ENCODE measurements around the gene PRDM1. TPM values are rescaled to one million over a fixed set of nuclear protein-coding genes. Genes with fewer than 3 reads are reported as not detected.

The PRDM1 gene
- total and polyA plus RNA-seq, 2 donors (not counting 1 experiment from before 2014, with no cell fraction given): 2.8 to 5.4 TPM

GRCh38 chr6:106101466-106101865, 15.3 kb downstream of the PRDM1 start:
- no peak for DNase-seq (ENCODE audit: low read depth in 2 of 2)
- no peaks in the 10 kb centered on the region for H3K79me2 ChIP-seq (ENCODE audit: control insufficient read depth, insufficient read depth, low read length)
- peaks cover 12% of the 10 kb centered on the region for H3K36me3 ChIP-seq (ENCODE audit: control insufficient read depth, insufficient read depth, low read length)

GRCh38 chr6:106102034-106102433, 15.9 kb downstream of the PRDM1 start:
- DNase-seq (ENCODE audit: low read depth in 2 of 2): no peak
- Histone ChIP-seq H3K36me3 (ENCODE audit: control insufficient read depth, insufficient read depth, low read length) (peaks cover 13% of the 10 kb centered on the region), H3K79me2 (ENCODE audit: control insufficient read depth, insufficient read depth, low read length) (no peaks in the 10 kb centered on the region), H3K27me3 (ENCODE audit: control insufficient read depth, insufficient read depth, low read length) (no peaks in the 10 kb centered on the region), H3K4me3 (replicated peaks in 1 of 4; ENCODE audit: control extremely low read depth in 1 of 4, insufficient read depth in 1 of 4, low read depth in 3 of 4, low read length in 4 of 4) (no peak overlapping the region), H3K9me3 (ENCODE audit: control insufficient read depth, insufficient read depth, low read depth, low read length) (no peaks in the 10 kb centered on the region), H3K27ac (ENCODE audit: insufficient read depth, low read length) (no peak overlapping the region), H3K9ac (ENCODE audit: insufficient read depth, low read length) (no peak overlapping the region), H2AFZ (ENCODE audit: low read length) (no peak overlapping the region), H4K20me1 (ENCODE audit: control insufficient read depth, extremely low read depth, insufficient read depth, low read length) (no peaks in the 10 kb centered on the region), H3K4me1 (ENCODE audit: control insufficient read depth, extremely low read depth, insufficient read depth, low read length) (peaks cover 3% of the 10 kb centered on the region), H3K4me2 (ENCODE audit: extremely low read depth, insufficient read depth, low read length) (no peak overlapping the region)
- TF ChIP-seq CTCF (conservative IDR thresholded peaks at IDR 0.05 in 1 of 2, IDR thresholded peaks at IDR 0.05 in 1 of 2; ENCODE audit: low read depth in 1 of 2, low read length in 2 of 2): no peak
- TF ChIP-seq EZH2 (IDR thresholded peaks at IDR 0.05; ENCODE audit: low read length, missing control alignments): no peak

More at GRCh38 chr6:106101466-106101865, 15.3 kb downstream of the PRDM1 start:
- Histone ChIP-seq H3K27me3 (ENCODE audit: control insufficient read depth, insufficient read depth, low read length) (no peaks in the 10 kb centered on the region), H2AFZ (ENCODE audit: low read length) (no peak overlapping the region), H3K27ac (ENCODE audit: insufficient read depth, low read length) (no peak overlapping the region), H4K20me1 (ENCODE audit: control insufficient read depth, extremely low read depth, insufficient read depth, low read length) (no peaks in the 10 kb centered on the region), H3K4me1 (ENCODE audit: control insufficient read depth, extremely low read depth, insufficient read depth, low read length) (peaks cover 3% of the 10 kb centered on the region), H3K9me3 (ENCODE audit: control insufficient read depth, insufficient read depth, low read depth, low read length) (no peaks in the 10 kb centered on the region), H3K4me3 (replicated peaks in 1 of 4; ENCODE audit: control extremely low read depth in 1 of 4, insufficient read depth in 1 of 4, low read depth in 3 of 4, low read length in 4 of 4) (no peak overlapping the region), H3K4me2 (ENCODE audit: extremely low read depth, insufficient read depth, low read length) (no peak overlapping the region), H3K9ac (ENCODE audit: insufficient read depth, low read length) (no peak overlapping the region)
- no peak for TF ChIP-seq CTCF (conservative IDR thresholded peaks at IDR 0.05 in 1 of 2, IDR thresholded peaks at IDR 0.05 in 1 of 2; ENCODE audit: low read depth in 1 of 2, low read length in 2 of 2)

- no peak overlapping the region for H3K27ac ChIP-seq (ENCODE audit: insufficient read depth, low read length)
- TF ChIP-seq CTCF (conservative IDR thresholded peaks at IDR 0.05 in 1 of 2, IDR thresholded peaks at IDR 0.05 in 1 of 2; ENCODE audit: low read depth in 1 of 2, low read length in 2 of 2) (no peak), EZH2 (IDR thresholded peaks at IDR 0.05; ENCODE audit: low read length, missing control alignments) (no peak)
- H3K79me2 ChIP-seq (ENCODE audit: control insufficient read depth, insufficient read depth, low read length): no peaks in the 10 kb centered on the region
- H3K36me3 ChIP-seq (ENCODE audit: control insufficient read depth, insufficient read depth, low read length): peaks cover 14% of the 10 kb centered on the region
- peaks cover 3% of the 10 kb centered on the region for H3K4me1 ChIP-seq (ENCODE audit: control insufficient read depth, extremely low read depth, insufficient read depth, low read length)
- H3K9ac ChIP-seq (ENCODE audit: insufficient read depth, low read length): no peak overlapping the region
- peak overlapping the region; percentile 22 to 38 (median 34) for H3K4me3 ChIP-seq (replicated peaks in 1 of 4; ENCODE audit: control extremely low read depth in 1 of 4, insufficient read depth in 1 of 4, low read depth in 3 of 4, low read length in 4 of 4)
- DNase-seq (ENCODE audit: low read depth in 2 of 2): no peak
- H3K4me2 ChIP-seq (ENCODE audit: extremely low read depth, insufficient read depth, low read length): peak overlapping the region; percentile 95
- no peaks in the 10 kb centered on the region for H3K27me3 ChIP-seq (ENCODE audit: control insufficient read depth, insufficient read depth, low read length)
- no peaks in the 10 kb centered on the region for H4K20me1 ChIP-seq (ENCODE audit: control insufficient read depth, extremely low read depth, insufficient read depth, low read length)
- H2AFZ ChIP-seq (ENCODE audit: low read length): peak overlapping the region; percentile 40
- H3K9me3 ChIP-seq (ENCODE audit: control insufficient read depth, insufficient read depth, low read depth, low read length): no peaks in the 10 kb centered on the region
Observed at GRCh38 chr6:106102967-106103727, 17.0 kb downstream of the PRDM1 start.
